Osteoblast (primary cell): ENCODE measurements around the gene GOLGA8F. TPM values are rescaled to one million over a fixed set of nuclear protein-coding genes. Genes with fewer than 3 reads are reported as not detected.
"Not testable (repeated sequence)": the region's sequence is repeated elsewhere in the genome, so short reads cannot be mapped to it uniquely, and the experiment has no call there.

Experiments used
- DNase-seq: peaks from one replicate; pipeline ENCODE4 v3.0.0; 2011; ENCODE audit warnings: low spot score, mixed read lengths; ENCODE audit not compliant: insufficient read length; ENCODE audit errors: missing footprints
- H2AFZ ChIP-seq: 2 replicates; pipeline ENCODE4 v1.6.0; 2011; ENCODE audit warnings: mild to moderate bottlenecking, low read length
- H3K27ac ChIP-seq: 2 replicates; pipeline ENCODE4 v1.5.1; 2011; ENCODE audit warnings: mild to moderate bottlenecking, low read depth, low read length, moderate library complexity
- H3K27me3 ChIP-seq: 2 replicates; pipeline ENCODE4 v1.6.0; 2012; ENCODE audit warnings: mild to moderate bottlenecking, control low read depth, inconsistent platforms, low read length, moderate library complexity; ENCODE audit not compliant: insufficient read depth
- H3K36me3 ChIP-seq: 2 replicates; pipeline ENCODE4 v1.5.1; 2011; ENCODE audit warnings: mild to moderate bottlenecking, low read length, control low read depth, moderate library complexity; ENCODE audit not compliant: insufficient read depth
- H3K4me1 ChIP-seq: 2 replicates; pipeline ENCODE4 v1.5.1; 2011; ENCODE audit warnings: mild to moderate bottlenecking, low read length, control low read depth, moderate library complexity; ENCODE audit not compliant: insufficient read depth
- H3K4me2 ChIP-seq: 2 replicates; pipeline ENCODE4 v1.6.0; 2011; ENCODE audit warnings: mild to moderate bottlenecking, low read length; ENCODE audit not compliant: insufficient read depth
- H3K4me3 ChIP-seq: fragments of 200-600 bp; sonication (generic); 3 replicates; pipeline ENCODE4 v1.5.1; 2012; ENCODE audit warnings: mild to moderate bottlenecking, low read length, inconsistent platforms; ENCODE audit not compliant: insufficient read depth
- H3K79me2 ChIP-seq: 2 replicates; pipeline ENCODE4 v1.6.0; 2012; ENCODE audit warnings: mild to moderate bottlenecking, low read length, control low read depth, inconsistent platforms; ENCODE audit not compliant: insufficient read depth
- H3K9me3 ChIP-seq: 2 replicates; pipeline ENCODE4 v1.5.1; 2011; ENCODE audit warnings: low read depth, low read length, control low read depth
- H4K20me1 ChIP-seq: 2 replicates; pipeline ENCODE4 v1.6.0; 2012; ENCODE audit warnings: mild to moderate bottlenecking, low read length, control low read depth; ENCODE audit not compliant: insufficient read depth
- total RNA-seq: library from RNA; depleted of rRNA; stranded (reverse); fragments of >200 nt; gene quantifications from 2 replicates; pipeline ENCODE4 v1.2.3, GENCODE V29; 2012

Gene GOLGA8F
- total RNA-seq = under 0.01 TPM in 2 replicates

DNA sequence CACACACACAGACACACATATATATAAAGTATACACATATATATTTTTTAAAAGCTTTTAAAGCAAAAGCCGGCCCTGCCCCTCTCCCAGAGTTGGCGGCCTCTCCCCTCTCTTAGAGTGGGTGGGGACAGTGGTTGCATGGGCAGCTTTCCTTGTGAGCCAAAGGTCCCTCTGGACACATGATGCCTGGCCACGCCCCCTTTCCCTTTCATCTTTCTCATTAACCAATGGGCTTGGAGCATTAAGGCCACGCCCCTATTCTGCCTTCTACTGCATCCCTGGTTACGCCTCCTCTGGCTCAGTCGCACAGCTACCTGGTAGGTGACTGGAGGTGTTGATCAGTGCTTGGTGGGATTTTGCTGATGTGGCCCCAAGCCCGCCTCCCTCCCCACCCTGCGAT is at the start of gene GOLGA8F:
Gene GOLGA8F (plus strand): TSS at position 301 of the 400 bp plus-strand sequence. CDS start 98 bp downstream, at position 399.
- not testable (repeated sequence) for H3K4me3 ChIP-seq, H3K27me3 ChIP-seq, H3K4me1 ChIP-seq, DNase-seq, H3K4me2 ChIP-seq, H3K36me3 ChIP-seq, H3K27ac ChIP-seq, H3K79me2 ChIP-seq, H4K20me1 ChIP-seq, H3K9me3 ChIP-seq, H2AFZ ChIP-seq

DNA sequence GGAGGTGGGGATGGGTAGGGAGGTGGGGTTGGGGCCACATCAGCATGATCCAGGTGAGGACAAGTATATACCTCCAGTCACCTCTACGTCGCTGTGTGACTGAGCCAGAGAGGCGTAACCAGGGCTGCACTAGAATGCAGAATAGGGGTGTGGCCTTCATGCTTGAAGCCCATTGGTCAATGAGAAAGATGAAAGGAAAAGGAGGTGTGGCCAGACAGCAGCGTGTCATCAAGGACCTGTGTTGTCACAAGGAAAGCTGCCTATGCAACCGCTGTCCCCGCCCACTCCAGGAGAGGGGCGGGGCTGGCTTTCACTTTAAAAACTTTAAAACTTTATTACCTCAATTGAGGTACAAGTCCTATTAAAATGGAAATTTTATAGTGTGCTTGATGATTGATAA is 20.5 kb upstream of the GOLGA8F start, which contains the start of gene GOLGA6L24:
Gene GOLGA6L24 (minus strand): TSS at position 101 of the 400 bp plus-strand sequence. CDS start 61 bp downstream, at position 40.
- not testable (repeated sequence) for H2AFZ ChIP-seq, H3K79me2 ChIP-seq, H3K36me3 ChIP-seq, H3K4me3 ChIP-seq, DNase-seq, H3K27ac ChIP-seq, H3K4me1 ChIP-seq, H3K27me3 ChIP-seq, H4K20me1 ChIP-seq, H3K9me3 ChIP-seq, H3K4me2 ChIP-seq

DNA sequence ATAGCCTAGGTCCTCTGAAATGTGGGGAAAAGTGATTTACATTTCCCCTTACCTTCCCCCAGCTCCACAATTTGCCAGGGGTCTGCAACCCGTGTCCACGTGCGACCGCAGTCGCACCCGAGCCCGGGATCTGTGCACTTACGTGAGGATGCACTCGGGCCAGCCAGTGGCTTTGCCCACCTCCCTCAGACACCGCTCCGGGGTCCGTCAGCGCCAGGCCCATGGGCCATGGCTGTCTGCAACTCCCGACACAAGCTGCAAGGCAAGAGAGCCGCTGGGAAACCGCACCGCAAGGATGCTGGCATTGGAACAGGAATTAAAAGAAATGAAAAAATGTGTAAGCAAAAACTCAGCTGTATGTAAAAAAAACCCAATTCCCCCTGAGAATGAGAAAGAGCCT is 13.0 kb upstream of the GOLGA8F start:
- not testable (repeated sequence) for H3K9me3 ChIP-seq, H3K79me2 ChIP-seq, H2AFZ ChIP-seq, H3K4me1 ChIP-seq, H3K27ac ChIP-seq, H4K20me1 ChIP-seq, H3K36me3 ChIP-seq, H3K4me2 ChIP-seq, H3K4me3 ChIP-seq, DNase-seq, H3K27me3 ChIP-seq

DNA sequence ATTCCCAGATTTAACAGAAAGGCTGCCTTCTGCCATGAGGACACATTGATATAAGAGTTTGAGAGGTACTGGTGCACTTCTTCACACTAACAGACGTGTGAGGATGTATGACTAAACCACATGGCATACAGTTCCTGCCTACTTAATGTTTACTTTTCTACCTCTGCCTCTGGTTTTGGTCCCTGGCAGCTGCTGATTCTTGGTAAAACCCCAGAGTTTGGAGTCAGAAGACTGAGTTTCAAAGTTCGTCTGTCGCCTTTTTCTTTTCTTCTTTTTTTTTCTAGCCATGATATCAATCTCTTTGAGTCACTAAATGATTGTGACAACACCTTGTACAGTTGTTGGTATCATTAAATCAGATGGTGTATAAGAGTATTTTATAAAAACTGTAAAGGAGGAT is 1.6 kb downstream of the GOLGA8F start:
- H3K4me2 ChIP-seq, H3K9me3 ChIP-seq, DNase-seq, H3K4me1 ChIP-seq, H3K36me3 ChIP-seq, H3K27me3 ChIP-seq, H4K20me1 ChIP-seq, H3K79me2 ChIP-seq, H3K27ac ChIP-seq, H3K4me3 ChIP-seq, H2AFZ ChIP-seq: not testable (repeated sequence)

DNA sequence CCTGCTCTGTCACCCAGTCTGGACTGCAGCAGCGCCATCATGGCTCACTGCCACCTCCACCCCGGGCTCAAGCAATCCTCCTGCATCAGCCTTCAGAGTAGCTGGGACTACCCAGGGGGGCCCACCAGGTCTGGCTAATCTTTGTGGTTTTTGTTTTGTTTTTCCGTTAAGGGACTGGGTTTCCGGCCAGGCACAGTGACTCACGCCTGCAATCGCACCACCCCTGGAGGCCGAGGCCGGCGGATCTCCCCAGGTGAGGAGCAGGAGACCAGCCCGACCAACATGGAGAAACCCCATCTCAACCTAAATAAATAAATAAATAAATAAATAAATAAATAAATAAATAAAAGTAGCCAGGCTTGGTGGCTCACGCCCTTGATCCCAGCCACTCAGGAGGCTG is 17.6 kb downstream of the GOLGA8F start:
- H3K9me3 ChIP-seq, H3K4me3 ChIP-seq, H3K36me3 ChIP-seq, DNase-seq, H2AFZ ChIP-seq, H3K4me1 ChIP-seq, H3K4me2 ChIP-seq, H3K27me3 ChIP-seq, H3K79me2 ChIP-seq, H4K20me1 ChIP-seq, H3K27ac ChIP-seq: not testable (repeated sequence)

DNA sequence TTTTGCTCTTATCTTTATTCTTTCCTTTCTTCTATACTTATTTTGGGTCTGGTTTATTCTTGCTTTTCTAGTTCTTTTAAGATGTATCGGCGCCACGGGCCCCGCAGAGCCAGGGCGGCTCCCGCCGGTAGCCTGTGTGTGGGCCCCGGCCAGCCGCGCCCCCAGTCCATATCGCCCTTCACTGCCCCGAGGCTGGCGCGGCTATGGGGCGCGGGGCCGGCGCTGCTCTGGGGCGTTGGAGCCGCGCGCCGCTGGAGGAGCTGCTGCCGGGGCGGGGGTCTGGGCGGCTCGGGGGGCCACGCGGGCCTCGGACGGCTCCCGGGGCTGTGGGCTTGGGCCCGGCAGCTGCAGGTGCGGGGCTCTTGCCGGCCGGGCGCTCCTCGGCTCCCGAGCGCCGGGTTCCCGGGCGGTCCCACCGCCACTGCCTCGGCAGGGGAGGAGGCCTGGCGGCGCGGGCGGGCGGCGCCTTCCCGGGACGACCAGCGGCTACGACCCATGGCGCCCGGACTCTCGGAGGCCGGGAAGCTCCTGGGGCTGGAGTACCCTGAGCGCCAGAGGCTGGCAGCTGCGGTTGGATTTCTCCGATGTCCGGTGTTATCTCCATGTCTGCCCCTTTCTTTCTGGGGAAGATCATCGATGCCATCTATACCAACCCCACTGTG is 24.4 kb downstream of the GOLGA8F start:
- H3K9me3 ChIP-seq, DNase-seq, H3K27ac ChIP-seq, H3K4me2 ChIP-seq, H3K79me2 ChIP-seq, H3K27me3 ChIP-seq, H4K20me1 ChIP-seq, H3K4me3 ChIP-seq, H2AFZ ChIP-seq, H3K4me1 ChIP-seq, H3K36me3 ChIP-seq: not testable (repeated sequence)

DNA sequence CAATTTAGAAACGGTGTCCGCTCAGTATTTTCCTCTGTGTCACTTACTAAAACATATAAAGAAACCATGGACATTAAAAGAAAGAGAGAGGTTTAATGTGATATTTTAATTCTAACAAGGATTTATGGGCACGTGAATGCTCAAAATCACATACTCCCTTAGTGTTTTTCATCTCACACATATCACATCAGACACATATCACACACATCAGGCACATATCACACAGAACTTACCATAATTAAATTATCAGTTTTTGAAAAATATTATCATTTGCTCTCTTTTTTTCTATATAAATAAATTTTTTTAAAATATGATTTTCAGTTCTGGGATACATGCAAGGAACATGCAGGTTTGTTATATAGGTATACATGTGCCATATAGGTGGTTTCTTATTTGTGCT is 42.0 kb downstream of the GOLGA8F start:
- DNase-seq, H3K9me3 ChIP-seq, H4K20me1 ChIP-seq, H2AFZ ChIP-seq, H3K4me1 ChIP-seq, H3K79me2 ChIP-seq, H3K27ac ChIP-seq, H3K27me3 ChIP-seq, H3K4me2 ChIP-seq, H3K4me3 ChIP-seq, H3K36me3 ChIP-seq: not testable (repeated sequence)

- not testable (repeated sequence) for H4K20me1 ChIP-seq, H3K79me2 ChIP-seq, H3K4me3 ChIP-seq, H3K27ac ChIP-seq, H3K4me2 ChIP-seq, H3K27me3 ChIP-seq, H3K4me1 ChIP-seq, H3K36me3 ChIP-seq, H3K9me3 ChIP-seq, DNase-seq, H2AFZ ChIP-seq
These were observed 57.1 kb downstream of the GOLGA8F start for GRCh38 chr15:28435594-28435993.
